Fibroblast of lung (primary cell): ENCODE measurements around the gene NEXN.

Experiments
- CTCF ChIP-seq, 2 donors: IDR thresholded peaks in 1 of 2; conservative IDR thresholded peaks in 1 of 2; 1 replicate in 1 of 2; 2 replicates in 1 of 2; pipeline ENCODE4 v1.5.1; 2011 to 2012; ENCODE audit warnings: low read length in 2 of 2, control low read depth in 1 of 2, inconsistent platforms in 1 of 2, low read depth in 1 of 2, mild to moderate bottlenecking in 1 of 2
- EZH2 ChIP-seq: IDR thresholded peaks from 2 replicates; pipeline ENCODE4 v1.5.1; 2012; ENCODE audit warnings: low read length, control low read depth, mild to moderate bottlenecking; ENCODE audit errors: missing control alignments

DNA sequence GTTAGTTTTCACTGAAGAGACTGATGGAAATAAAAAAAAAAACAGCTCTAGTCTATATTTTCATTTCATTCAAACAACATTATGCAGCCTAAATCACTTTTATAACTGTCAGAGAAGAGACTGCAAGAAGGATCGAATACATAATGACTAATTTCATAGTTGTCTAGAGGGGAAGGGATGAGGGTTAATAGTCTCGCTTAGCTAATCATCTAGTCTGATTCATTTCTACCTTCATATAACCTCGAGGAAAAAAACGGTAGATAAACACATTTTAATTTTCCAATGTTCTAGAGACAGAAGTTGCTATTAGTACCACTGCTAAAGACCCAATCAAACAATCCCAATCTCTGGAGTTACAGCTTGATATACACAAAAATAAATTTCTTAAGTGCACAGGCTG lies 87.0 kb downstream of the NEXN start:
- no peak for TF ChIP-seq CTCF (conservative IDR thresholded peaks at IDR 0.05 in 1 of 2, IDR thresholded peaks at IDR 0.05 in 1 of 2; ENCODE audit: low read depth in 1 of 2, low read length in 2 of 2)
- no peak for TF ChIP-seq EZH2
